Endodermal cell (in vitro differentiated cells): ENCODE results near the gene CDH11. TPM values are rescaled to one million over a fixed set of nuclear protein-coding genes. Genes with fewer than 3 reads are reported as not detected.

Experiments used
- DNase-seq: peaks from one replicate; pipeline ENCODE4 v3.0.0-alpha.2; 2017
- H3K27ac ChIP-seq: 2 replicates; pipeline ENCODE4 v1.5.1; 2013; ENCODE audit warnings: mild to moderate bottlenecking, low read depth, low read length, moderate library complexity
- H3K27me3 ChIP-seq: 2 replicates; pipeline ENCODE4 v1.6.1; 2013; ENCODE audit warnings: mild to moderate bottlenecking, low read length, moderate library complexity; ENCODE audit not compliant: insufficient read depth, control insufficient read depth, poor library complexity, severe bottlenecking
- H3K36me3 ChIP-seq: 2 replicates; pipeline ENCODE4 v1.7.0; 2013; ENCODE audit warnings: mild to moderate bottlenecking, low read length, moderate library complexity; ENCODE audit not compliant: control insufficient read depth, insufficient read depth
- H3K4me1 ChIP-seq: one replicate; pipeline ENCODE4 v1.7.0; 2013; ENCODE audit warnings: low read length; ENCODE audit not compliant: control insufficient read depth, insufficient read depth
- H3K4me3 ChIP-seq: 2 replicates; pipeline ENCODE4 v1.5.1; 2013; ENCODE audit warnings: mild to moderate bottlenecking, low read length, moderate library complexity
- H3K9ac ChIP-seq: 2 replicates; pipeline ENCODE4 v1.6.1; 2013; ENCODE audit warnings: mild to moderate bottlenecking, low read length, moderate library complexity; ENCODE audit not compliant: poor library complexity, severe bottlenecking; ENCODE audit errors: extremely low read depth
- H3K9me3 ChIP-seq: 2 replicates; pipeline ENCODE4 v1.6.1; 2013; ENCODE audit warnings: mild to moderate bottlenecking, low read length, moderate library complexity; ENCODE audit not compliant: control insufficient read depth
- H3K27ac Mint-ChIP-seq: 2 replicates; pipeline ENCODE4 v1.8.0; 2020; ENCODE audit warnings: mixed read lengths
- H3K27me3 Mint-ChIP-seq: 2 replicates; pipeline ENCODE4 v1.8.0; 2021; ENCODE audit warnings: mild to moderate bottlenecking, mixed read lengths; ENCODE audit not compliant: insufficient read depth
- H3K36me3 Mint-ChIP-seq: 2 replicates; pipeline ENCODE4 v1.8.0; 2020; ENCODE audit warnings: low read depth, mixed read lengths
- H3K4me1 Mint-ChIP-seq: 2 replicates; pipeline ENCODE4 v1.8.0; 2020; ENCODE audit warnings: mixed read lengths
- H3K4me3 Mint-ChIP-seq: 2 replicates; pipeline ENCODE4 v1.8.0; 2020; ENCODE audit warnings: mild to moderate bottlenecking, moderate library complexity, mixed read lengths
- H3K9me3 Mint-ChIP-seq: 2 replicates; pipeline ENCODE4 v1.8.0; 2020; ENCODE audit warnings: mild to moderate bottlenecking, mixed read lengths
- CTCF ChIP-seq: fragments of 200-600 bp; sonication (generic); conservative IDR thresholded peaks from 2 replicates; pipeline ENCODE4 v1.5.0; 2021; ENCODE audit warnings: antibody characterized with exemption, mild to moderate bottlenecking
- WGBS, 2 experiments: methylation state at CpG; one replicate each; pipeline versions ENCODE4 v1.1.5 to v1.1.7; 2013; ENCODE audit warnings: missing lambda C conversion rate in 2 of 2, mixed read lengths in 1 of 2; ENCODE audit not compliant: insufficient coverage in 1 of 2, insufficient read length in 1 of 2; 5-methylcytosine and 5-hydroxymethylcytosine counted together
- total RNA-seq, 2 donors: library from RNA; stranded (reverse); fragmentation: NEBNext Ultra II Directional in 1 of 2; extraction: Animal tissue kit (Norgen Biotek cat#: 25700) in 1 of 2; gene quantifications; 2 replicates in 1 of 2; 3 replicates in 1 of 2; pipeline ENCODE4 v1.2.1, GENCODE V29; 2021

Gene CDH11
- total RNA-seq, 2 donors from 2014 or later: 0.73 to 2.9 TPM

- H3K9me3 Mint-ChIP-seq: no peaks in the 10 kb centered on the region
- TF ChIP-seq CTCF: no peak
- 65 to 88% methylated on average over 1 of the region's 1 CpG for WGBS, 2 experiments
- H3K27ac Mint-ChIP-seq: no peak overlapping the region
- Histone ChIP-seq H3K27me3 (no peaks in the 10 kb centered on the region), H3K9ac (peak overlapping the region; percentile 45), H3K4me1 (peaks cover 12% of the 10 kb centered on the region), H3K27ac (no peak overlapping the region), H3K4me3 (peak overlapping the region; percentile 6), H3K36me3 (no peaks in the 10 kb centered on the region), H3K9me3 (no peaks in the 10 kb centered on the region)
- DNase-seq: no peak
- peaks cover 2% of the 10 kb centered on the region for H3K27me3 Mint-ChIP-seq
- H3K4me1 Mint-ChIP-seq: peaks cover 13% of the 10 kb centered on the region
- H3K4me3 Mint-ChIP-seq: no peak overlapping the region
- H3K36me3 Mint-ChIP-seq: no peaks in the 10 kb centered on the region
These were observed 31.7 kb upstream of the CDH11 start for GRCh38 chr16:65153365-65154105.

GRCh38 chr16:65148804-65149203 lies 26.9 kb upstream of the CDH11 start:
- H3K27ac ChIP-seq: no peak overlapping the region
- peaks cover 12% of the 10 kb centered on the region for H3K4me1 ChIP-seq
- H3K27me3 Mint-ChIP-seq: no peaks in the 10 kb centered on the region
- no peaks in the 10 kb centered on the region for H3K36me3 ChIP-seq
- no peaks in the 10 kb centered on the region for H3K9me3 ChIP-seq
- TF ChIP-seq CTCF: no peak
- H3K4me3 ChIP-seq: no peak overlapping the region
- no peak overlapping the region for H3K9ac ChIP-seq
- H3K27ac Mint-ChIP-seq: no peak overlapping the region
- H3K9me3 Mint-ChIP-seq: no peaks in the 10 kb centered on the region
- H3K4me1 Mint-ChIP-seq: peaks cover 6% of the 10 kb centered on the region
- no peaks in the 10 kb centered on the region for H3K27me3 ChIP-seq
- no peak overlapping the region for H3K4me3 Mint-ChIP-seq
- DNase-seq: no peak
- H3K36me3 Mint-ChIP-seq: no peaks in the 10 kb centered on the region

GRCh38 chr16:65142276-65142675 lies 20.4 kb upstream of the CDH11 start:
- H3K4me1 ChIP-seq: no peaks in the 10 kb centered on the region
- TF ChIP-seq CTCF: no peak
- no peak overlapping the region for H3K4me3 Mint-ChIP-seq
- no peak for DNase-seq
- no peaks in the 10 kb centered on the region for H3K9me3 Mint-ChIP-seq
- H3K9ac ChIP-seq: no peak overlapping the region
- no peaks in the 10 kb centered on the region for H3K9me3 ChIP-seq
- H3K36me3 ChIP-seq: no peaks in the 10 kb centered on the region
- no peaks in the 10 kb centered on the region for H3K27me3 ChIP-seq
- WGBS, 2 experiments: 95% methylated on average over 3 of the region's 3 CpGs; no CpG with 5 or more reads in 1 of the 2 experiments
- H3K27ac Mint-ChIP-seq: no peak overlapping the region
- H3K4me1 Mint-ChIP-seq: no peaks in the 10 kb centered on the region
- H3K36me3 Mint-ChIP-seq: no peaks in the 10 kb centered on the region
- H3K4me3 ChIP-seq: no peak overlapping the region
- peaks cover 4% of the 10 kb centered on the region for H3K27me3 Mint-ChIP-seq
- no peak overlapping the region for H3K27ac ChIP-seq
